GM21576 (cell line): ENCODE results near the gene MAPK1.
"Not testable (repeated sequence)": the region's sequence is repeated elsewhere in the genome, so short reads cannot be mapped to it uniquely, and the experiment has no call there.

Experiments used
- ATAC-seq: cut with Tn5 transposase; IDR thresholded peaks from one replicate; pipeline ENCODE4 v1.9.1; 2021; ENCODE audit warnings: mild to moderate bottlenecking, moderate library complexity; ENCODE audit not compliant: unreplicated experiment

The MAPK1 gene

GRCh38 chr22:21793716-21794115, 73.7 kb downstream of the MAPK1 start:
- ATAC-seq, result not testable (repeated sequence)

GRCh38 chr22:21791635-21792625, 75.5 kb downstream of the MAPK1 start:
- peak; percentile 49 for ATAC-seq

GRCh38 chr22:21790849-21791610, 76.4 kb downstream of the MAPK1 start:
- not testable (repeated sequence) for ATAC-seq

- ATAC-seq, result no peak
Measured at GRCh38 chr22:21790359-21790758, 77.1 kb downstream of the MAPK1 start.

GRCh38 chr22:21787565-21787964, 79.9 kb downstream of the MAPK1 start:
- ATAC-seq, result not testable (repeated sequence)

GRCh38 chr22:21780259-21780658, 87.2 kb downstream of the MAPK1 start:
- ATAC-seq, result no peak

- no peak for ATAC-seq
Measured at GRCh38 chr22:21779444-21779843, 88.0 kb downstream of the MAPK1 start.

GRCh38 chr22:21778705-21779363, 88.6 kb downstream of the MAPK1 start:
- ATAC-seq, result no peak

- ATAC-seq, result no peak
Measured at GRCh38 chr22:21771631-21771976, 95.8 kb downstream of the MAPK1 start.

GRCh38 chr22:21768435-21768834, 99.0 kb downstream of the MAPK1 start:
- no peak for ATAC-seq

GRCh38 chr22:21766691-21767462, 100.6 kb downstream of the MAPK1 start:
- ATAC-seq, result no peak

GRCh38 chr22:21765909-21766529, 101.4 kb downstream of the MAPK1 start:
- ATAC-seq, result no peak

- ATAC-seq, result no peak
Measured at GRCh38 chr22:21764038-21764804, 103.2 kb downstream of the MAPK1 start.

GRCh38 chr22:21762712-21763581, 104.5 kb downstream of the MAPK1 start:
- no peak for ATAC-seq

GRCh38 chr22:21761994-21762680, 105.3 kb downstream of the MAPK1 start:
- no peak for ATAC-seq

GRCh38 chr22:21761086-21761485, 106.4 kb downstream of the MAPK1 start:
- ATAC-seq, result no peak

- no peak for ATAC-seq
Measured at GRCh38 chr22:21760640-21761039, 106.8 kb downstream of the MAPK1 start.
